Activated naive CD4-positive, alpha-beta T cell treated with anti-CD3 and anti-CD28 coated beads, Interleukin-2, amount 10 ng/mL, durations not matched to agents 7 days and 5 days (primary cell): Measurements from ENCODE around the gene FLAD1.

ENCODE experiments used
- CTCF ChIA-PET: fragments of 350-600 bp; sonication (Branson Sonifier 250); formaldehyde crosslinking; loops from one replicate; lab custom pipeline; 2021; ENCODE audit warnings: antibody characterized with exemption; lab: Charles Lee
- DNase-seq: peaks from one replicate; pipeline ENCODE4 v3.0.0-alpha.2; 2020
- H3K27ac Mint-ChIP-seq: one replicate; pipeline ENCODE4 v1.8.0; 2021; ENCODE audit warnings: mild to moderate bottlenecking, moderate library complexity, mixed read lengths
- H3K27me3 Mint-ChIP-seq: one replicate; pipeline ENCODE4 v1.8.0; 2021; ENCODE audit warnings: mild to moderate bottlenecking, mixed read lengths
- H3K36me3 Mint-ChIP-seq: one replicate; pipeline ENCODE4 v1.8.0; 2021; ENCODE audit warnings: mixed read lengths
- H3K4me1 Mint-ChIP-seq: one replicate; pipeline ENCODE4 v1.8.0; 2021; ENCODE audit warnings: mixed read lengths
- H3K4me3 Mint-ChIP-seq: one replicate; pipeline ENCODE4 v1.8.0; 2021; ENCODE audit warnings: mild to moderate bottlenecking, moderate library complexity, mixed read lengths
- H3K9me3 Mint-ChIP-seq: one replicate; pipeline ENCODE4 v1.8.0; 2021; ENCODE audit warnings: mixed read lengths

Gene FLAD1

GRCh38 chr1:155003227-155003765, 20.2 kb downstream of the FLAD1 start:
- CTCF ChIA-PET = interaction anchor here (1.9 to 4.3 kb wide), 2 partner anchors 10 to 14 kb away, joined by 7 to 17 read pairs; no protein-coding TSS in a partner anchor

GRCh38 chr1:155003766-155004351, 20.7 kb downstream of the FLAD1 start:
- Mint-ChIP-seq H3K27ac (peak overlapping the region; percentile 93), H3K36me3 (peaks cover 7% of the 10 kb centered on the region), H3K4me3 (peak overlapping the region; percentile 98), H3K27me3 (peaks cover 4% of the 10 kb centered on the region), H3K9me3 (no peaks in the 10 kb centered on the region), H3K4me1 (peaks cover 62% of the 10 kb centered on the region)
- CTCF ChIA-PET = interaction anchor here (1.0 to 4.3 kb wide), 3 partner anchors 9 to 81 kb away, joined by 4 to 17 read pairs (median 7); no protein-coding TSS in a partner anchor
- DNase-seq = peak; percentile 53

More at GRCh38 chr1:155003227-155003765, 20.2 kb downstream of the FLAD1 start:
- H3K9me3 Mint-ChIP-seq = no peaks in the 10 kb centered on the region
- H3K27ac Mint-ChIP-seq = peak overlapping the region; percentile 93
- peaks cover 4% of the 10 kb centered on the region for H3K27me3 Mint-ChIP-seq
- H3K4me1 Mint-ChIP-seq = peaks cover 63% of the 10 kb centered on the region
- peak; percentile 41 for DNase-seq
- H3K36me3 Mint-ChIP-seq = peaks cover 6% of the 10 kb centered on the region
- peak overlapping the region; percentile 98 for H3K4me3 Mint-ChIP-seq

GRCh38 chr1:155004352-155005075, 21.4 kb downstream of the FLAD1 start:
- peak overlapping the region; percentile 89 for H3K27ac Mint-ChIP-seq
- peaks cover 10% of the 10 kb centered on the region for H3K36me3 Mint-ChIP-seq
- no peak for DNase-seq
- peaks cover 58% of the 10 kb centered on the region for H3K4me1 Mint-ChIP-seq
- CTCF ChIA-PET = interaction anchor here (1.0 to 4.3 kb wide), 3 partner anchors 9 to 81 kb away, joined by 4 to 17 read pairs (median 7); no protein-coding TSS in a partner anchor
- H3K4me3 Mint-ChIP-seq = peak overlapping the region; percentile 98
- no peaks in the 10 kb centered on the region for H3K9me3 Mint-ChIP-seq
- no peaks in the 10 kb centered on the region for H3K27me3 Mint-ChIP-seq

GRCh38 chr1:155005076-155006011, 22.2 kb downstream of the FLAD1 start:
- CTCF ChIA-PET = interaction anchor here (1.0 to 4.3 kb wide), 3 partner anchors 11 to 80 kb away, joined by 4 to 41 read pairs (median 17); no protein-coding TSS in a partner anchor
- H3K4me3 Mint-ChIP-seq = peak overlapping the region; percentile 98
- peak overlapping the region; percentile 89 for H3K27ac Mint-ChIP-seq
- peaks cover 17% of the 10 kb centered on the region for H3K36me3 Mint-ChIP-seq
- H3K4me1 Mint-ChIP-seq = peaks cover 55% of the 10 kb centered on the region
- no peaks in the 10 kb centered on the region for H3K9me3 Mint-ChIP-seq
- peak; percentile 50 for DNase-seq
- no peaks in the 10 kb centered on the region for H3K27me3 Mint-ChIP-seq

- DNase-seq = peak; percentile 62
- peaks cover 64% of the 10 kb centered on the region for H3K4me1 Mint-ChIP-seq
Measured at GRCh38 chr1:155006601-155007101, 23.5 kb downstream of the FLAD1 start.

GRCh38 chr1:155007251-155007828, 24.2 kb downstream of the FLAD1 start:
- no peaks in the 10 kb centered on the region for H3K9me3 Mint-ChIP-seq
- peaks cover 70% of the 10 kb centered on the region for H3K4me1 Mint-ChIP-seq

More at GRCh38 chr1:155006601-155007101, 23.5 kb downstream of the FLAD1 start:
- Mint-ChIP-seq H3K27me3 (no peaks in the 10 kb centered on the region), H3K9me3 (no peaks in the 10 kb centered on the region), H3K27ac (peak overlapping the region; percentile 87), H3K4me3 (peak overlapping the region; percentile 52), H3K36me3 (peaks cover 22% of the 10 kb centered on the region)
- CTCF ChIA-PET = interaction anchor here (4.0 kb wide), 1 partner anchor 10 kb away, joined by 41 read pairs; no protein-coding TSS in a partner anchor

GRCh38 chr1:155008015-155008941, 25.1 kb downstream of the FLAD1 start:
- H3K27me3 Mint-ChIP-seq = no peaks in the 10 kb centered on the region
- H3K4me1 Mint-ChIP-seq = peaks cover 79% of the 10 kb centered on the region
- peak overlapping the region; percentile 90 for H3K27ac Mint-ChIP-seq
- peak overlapping the region; percentile 93 for H3K4me3 Mint-ChIP-seq
- CTCF ChIA-PET = interaction anchor here (0.7 to 4.0 kb wide), 6 partner anchors 8 to 164 kb away, joined by 4 to 41 read pairs (median 4); partner anchors contain the start of genes KRTCAP2 and PBXIP1
- H3K9me3 Mint-ChIP-seq = no peaks in the 10 kb centered on the region
- H3K36me3 Mint-ChIP-seq = peaks cover 30% of the 10 kb centered on the region
- DNase-seq = peak; percentile 79

More at GRCh38 chr1:155007251-155007828, 24.2 kb downstream of the FLAD1 start:
- CTCF ChIA-PET = interaction anchor here (1.5 to 4.0 kb wide), 3 partner anchors 8 to 78 kb away, joined by 4 to 41 read pairs (median 8); no protein-coding TSS in a partner anchor
- peaks cover 22% of the 10 kb centered on the region for H3K36me3 Mint-ChIP-seq
- H3K27ac Mint-ChIP-seq = peak overlapping the region; percentile 87
- peak overlapping the region; percentile 41 for H3K4me3 Mint-ChIP-seq
- DNase-seq = peak; percentile 29
- H3K27me3 Mint-ChIP-seq = no peaks in the 10 kb centered on the region

- Mint-ChIP-seq H3K9me3 (no peaks in the 10 kb centered on the region), H3K27me3 (no peaks in the 10 kb centered on the region), H3K27ac (peak overlapping the region; percentile 90), H3K4me3 (peak overlapping the region; percentile 93), H3K4me1 (peaks cover 82% of the 10 kb centered on the region), H3K36me3 (peaks cover 34% of the 10 kb centered on the region)
- CTCF ChIA-PET = interaction anchor here (0.7 to 5.0 kb wide), 7 partner anchors 7 to 163 kb away, joined by 4 to 41 read pairs (median 4); partner anchors contain the start of genes KRTCAP2 and PBXIP1
- peak; percentile 49 for DNase-seq
Measured at GRCh38 chr1:155009221-155009711, 26.1 kb downstream of the FLAD1 start.

- Mint-ChIP-seq H3K9me3 (no peaks in the 10 kb centered on the region), H3K27ac (peak overlapping the region; percentile 90), H3K4me1 (peaks cover 82% of the 10 kb centered on the region), H3K4me3 (peak overlapping the region; percentile 93), H3K36me3 (peaks cover 34% of the 10 kb centered on the region), H3K27me3 (no peaks in the 10 kb centered on the region)
- no peak for DNase-seq
- CTCF ChIA-PET = interaction anchor here (1.2 to 5.0 kb wide), 4 partner anchors 10 to 163 kb away, joined by 3 to 21 read pairs (median 4); partner anchors contain the start of gene KRTCAP2
Measured at GRCh38 chr1:155009742-155010141, 26.6 kb downstream of the FLAD1 start.

- Mint-ChIP-seq H3K4me3 (peak overlapping the region; percentile 93), H3K27me3 (no peaks in the 10 kb centered on the region), H3K36me3 (peaks cover 36% of the 10 kb centered on the region), H3K4me1 (peaks cover 84% of the 10 kb centered on the region), H3K27ac (peak overlapping the region; percentile 90), H3K9me3 (no peaks in the 10 kb centered on the region)
- peak; percentile 51 for DNase-seq
- CTCF ChIA-PET = interaction anchor here (0.6 to 5.0 kb wide), 4 partner anchors 11 to 450 kb away, joined by 3 to 21 read pairs (median 3); no protein-coding TSS in a partner anchor
Measured at GRCh38 chr1:155010211-155010918, 27.2 kb downstream of the FLAD1 start.

- Mint-ChIP-seq H3K4me3 (peak overlapping the region; percentile 93), H3K4me1 (peaks cover 84% of the 10 kb centered on the region), H3K27ac (peak overlapping the region; percentile 90), H3K27me3 (no peaks in the 10 kb centered on the region), H3K36me3 (peaks cover 43% of the 10 kb centered on the region), H3K9me3 (no peaks in the 10 kb centered on the region)
- no peak for DNase-seq
- CTCF ChIA-PET = interaction anchor here (0.6 to 5.0 kb wide), 4 partner anchors 12 to 451 kb away, joined by 3 to 21 read pairs (median 3); no protein-coding TSS in a partner anchor
Measured at GRCh38 chr1:155011004-155011416, 27.9 kb downstream of the FLAD1 start.
